ENCODE data around the gene FERMT3.

Gene FERMT3

DNA sequence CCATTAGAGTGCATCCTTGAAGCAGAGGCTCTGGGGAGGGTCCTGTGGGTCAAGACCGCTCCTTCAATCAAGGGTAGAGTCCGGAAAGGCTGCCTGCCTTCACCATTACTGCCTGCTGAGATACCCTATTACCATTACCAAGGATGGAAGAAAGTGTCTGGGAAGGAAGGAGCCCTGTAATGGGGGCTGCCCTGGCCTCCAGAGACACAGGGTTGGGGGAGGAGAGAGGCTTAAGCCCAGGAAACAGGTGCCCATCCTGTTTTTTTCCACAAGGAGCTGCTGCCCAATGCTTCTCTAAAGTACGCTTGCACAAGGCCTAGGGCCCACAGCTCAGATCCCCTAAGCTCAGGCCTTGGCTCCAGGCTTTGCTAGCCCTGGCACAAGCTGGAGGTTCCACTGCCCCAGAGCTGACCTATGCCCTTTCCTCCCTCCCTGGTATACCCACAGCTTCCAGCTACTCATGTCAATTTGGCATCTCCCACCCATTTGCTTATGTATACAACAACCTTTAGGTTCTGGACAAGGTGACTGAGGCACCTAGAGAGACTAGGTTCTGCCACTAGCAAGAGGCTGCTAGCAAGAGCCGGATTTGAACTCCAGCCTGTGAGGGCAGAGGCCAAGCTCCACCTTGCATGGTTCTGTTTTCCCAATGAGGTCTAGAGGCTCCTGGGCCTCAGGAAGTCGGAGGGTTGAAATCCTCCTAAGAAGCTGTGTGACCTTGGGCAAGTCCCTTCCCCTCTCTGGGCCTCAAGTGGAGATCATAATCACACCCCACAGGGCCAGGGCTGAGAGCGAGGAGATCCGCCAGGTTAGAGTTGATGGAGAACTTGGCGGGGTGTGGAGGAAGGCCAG is 43.3 kb downstream of the FERMT3 start:
- DNase-seq (ENCODE audit: low spot score) = no peak

DNA sequence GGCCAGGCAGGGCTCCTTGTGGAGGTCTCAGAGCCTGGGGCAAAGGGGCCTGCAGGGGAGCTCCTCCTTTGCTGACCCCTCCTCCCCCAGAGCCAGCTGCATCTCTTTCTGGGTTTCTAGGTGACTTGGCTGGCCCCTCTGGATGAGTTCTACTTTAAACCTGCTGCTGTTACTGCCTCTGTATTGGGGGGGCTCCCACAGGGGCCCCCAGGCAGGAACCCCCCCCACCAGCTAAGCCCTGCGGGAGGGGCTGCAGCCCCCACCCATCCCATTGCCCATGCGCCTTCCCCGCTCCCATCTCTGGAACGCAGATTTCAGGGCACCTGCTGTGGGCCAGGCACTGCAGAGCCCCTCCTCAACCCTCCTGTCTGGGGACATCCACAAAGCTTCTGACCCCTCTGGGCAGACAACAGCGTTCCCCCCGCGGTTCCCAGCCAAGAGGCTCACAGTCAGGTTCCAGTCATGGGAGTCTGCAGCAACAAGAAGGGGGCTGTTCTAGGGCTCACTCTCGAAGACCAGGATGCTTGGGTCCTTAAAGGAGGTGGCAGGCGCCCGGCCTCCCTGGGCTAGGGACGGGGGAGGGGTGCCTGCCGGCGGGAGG is 44.0 kb downstream of the FERMT3 start:
- DNase-seq (ENCODE audit: low spot score) = no peak

DNA sequence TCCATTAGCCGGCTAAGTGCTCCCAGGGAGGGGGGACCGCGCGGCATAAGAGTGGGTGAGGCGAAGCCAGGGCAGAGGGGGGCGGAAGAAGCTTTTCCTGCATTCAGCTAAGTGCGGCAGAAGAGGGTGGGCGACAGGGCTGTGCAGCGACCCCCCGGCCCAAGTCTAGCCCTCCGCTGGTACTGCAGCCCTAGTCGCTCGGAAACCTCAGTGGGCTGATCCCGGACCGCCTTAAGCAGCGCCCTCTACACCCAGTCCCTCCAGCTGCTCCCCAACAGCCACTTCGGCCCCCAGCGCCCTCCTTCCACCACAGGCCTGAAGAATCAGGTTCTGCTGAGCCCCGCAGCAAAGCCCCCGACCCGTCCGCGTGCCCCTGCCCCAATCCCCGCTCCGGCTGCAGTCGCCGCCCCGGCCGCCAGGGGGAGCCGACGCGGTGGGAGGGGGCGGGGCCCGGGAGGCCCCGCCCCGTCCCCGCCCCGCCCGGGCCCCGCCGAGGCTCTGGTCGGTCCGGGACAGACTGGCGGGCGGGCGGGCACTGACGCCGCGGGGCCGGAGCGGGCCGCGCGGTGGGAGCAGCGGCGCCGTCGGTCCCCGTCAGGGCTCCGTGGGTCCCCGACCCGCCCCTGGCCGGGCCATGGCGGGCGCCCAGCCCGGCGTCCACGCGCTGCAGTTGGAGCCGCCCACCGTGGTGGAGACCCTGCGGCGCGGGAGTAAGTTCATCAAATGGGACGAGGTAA is 44.7 kb downstream of the FERMT3 start, which contains the start of gene PLCB3:
Gene PLCB3 (plus strand): TSS at position 515 of the 737 bp plus-strand sequence. CDS start 120 bp downstream, at position 635.
- no peak for DNase-seq (ENCODE audit: low spot score)

DNA sequence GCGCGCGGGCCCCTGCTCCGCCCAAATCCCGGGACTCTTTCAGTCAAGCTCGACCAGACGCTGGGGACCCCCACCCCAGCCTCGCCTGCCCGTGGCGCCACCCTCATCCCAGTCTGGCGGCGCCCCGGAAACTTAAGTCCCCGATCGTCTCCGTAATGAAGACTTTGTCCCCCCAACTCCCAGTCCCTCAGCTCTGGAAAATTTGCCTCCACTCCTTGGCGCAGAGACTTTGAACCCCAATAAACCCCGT is 45.2 kb downstream of the FERMT3 start:
- no peak for DNase-seq (ENCODE audit: low spot score)

- DNase-seq (ENCODE audit: low spot score) = no peak
These were observed 45.7 kb downstream of the FERMT3 start for GRCh38 chr11:64252003-64252872.

DNA sequence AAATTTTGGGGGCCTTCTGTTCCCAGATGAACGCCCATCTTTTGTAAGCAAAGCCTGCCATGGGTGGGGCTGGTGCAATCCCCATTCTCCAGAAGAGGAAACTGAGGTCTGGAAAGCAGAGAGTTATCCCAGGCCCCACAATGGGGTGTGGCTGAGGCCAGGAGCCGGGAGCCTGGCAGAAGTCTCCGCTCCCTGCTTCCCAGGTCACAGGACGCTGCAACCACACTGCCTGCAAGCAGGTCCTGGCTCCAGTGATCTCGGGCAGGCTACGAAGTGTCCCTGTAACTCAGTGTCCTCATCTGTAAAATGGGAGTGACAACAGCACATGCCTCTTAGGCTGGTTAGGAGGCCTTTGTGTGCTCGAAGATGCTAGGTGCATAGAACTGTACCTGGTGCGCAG is 46.5 kb downstream of the FERMT3 start:
- DNase-seq (ENCODE audit: low spot score) = no peak

DNA sequence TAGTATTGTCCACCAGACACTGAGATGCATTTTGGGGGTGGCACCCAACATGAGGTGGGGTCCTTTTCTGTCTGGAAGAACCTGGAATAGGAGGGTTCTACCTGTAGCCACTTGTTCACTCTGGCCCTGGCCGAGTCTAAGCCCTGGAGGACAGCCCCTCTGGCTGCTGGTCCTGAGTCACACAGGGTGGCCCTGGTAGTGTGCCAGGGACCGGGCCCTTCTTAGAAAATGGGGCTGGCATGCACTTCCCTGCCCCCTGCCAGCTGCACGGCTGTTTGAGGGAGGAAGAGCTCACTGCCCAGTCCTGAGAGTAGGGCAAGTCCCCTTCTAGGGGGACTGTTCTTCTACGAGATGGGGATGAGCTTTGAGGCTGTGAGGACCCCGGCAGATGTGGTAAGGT is 47.0 kb downstream of the FERMT3 start:
- peak; percentile 71 for DNase-seq (ENCODE audit: low spot score)

DNA sequence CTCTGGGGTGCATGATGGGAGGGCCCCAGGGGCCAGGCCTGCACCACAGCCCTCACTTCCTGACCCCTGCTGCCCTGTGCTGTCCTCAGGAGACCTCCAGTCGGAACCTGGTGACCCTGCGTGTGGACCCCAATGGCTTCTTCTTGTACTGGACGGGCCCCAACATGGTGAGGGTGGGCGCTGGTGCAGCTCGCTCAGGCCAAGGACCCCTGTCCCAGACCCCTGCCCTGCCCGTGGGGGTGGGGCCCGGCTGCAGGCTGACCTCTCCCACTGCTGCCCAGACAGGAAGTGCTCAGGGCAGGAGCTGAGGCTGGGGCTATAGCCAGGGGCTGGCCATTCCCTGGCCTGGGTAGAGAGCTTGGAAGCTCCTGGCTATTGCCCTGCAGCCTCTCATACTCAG is 47.8 kb downstream of the FERMT3 start:
- no peak for DNase-seq (ENCODE audit: low spot score)

DNA sequence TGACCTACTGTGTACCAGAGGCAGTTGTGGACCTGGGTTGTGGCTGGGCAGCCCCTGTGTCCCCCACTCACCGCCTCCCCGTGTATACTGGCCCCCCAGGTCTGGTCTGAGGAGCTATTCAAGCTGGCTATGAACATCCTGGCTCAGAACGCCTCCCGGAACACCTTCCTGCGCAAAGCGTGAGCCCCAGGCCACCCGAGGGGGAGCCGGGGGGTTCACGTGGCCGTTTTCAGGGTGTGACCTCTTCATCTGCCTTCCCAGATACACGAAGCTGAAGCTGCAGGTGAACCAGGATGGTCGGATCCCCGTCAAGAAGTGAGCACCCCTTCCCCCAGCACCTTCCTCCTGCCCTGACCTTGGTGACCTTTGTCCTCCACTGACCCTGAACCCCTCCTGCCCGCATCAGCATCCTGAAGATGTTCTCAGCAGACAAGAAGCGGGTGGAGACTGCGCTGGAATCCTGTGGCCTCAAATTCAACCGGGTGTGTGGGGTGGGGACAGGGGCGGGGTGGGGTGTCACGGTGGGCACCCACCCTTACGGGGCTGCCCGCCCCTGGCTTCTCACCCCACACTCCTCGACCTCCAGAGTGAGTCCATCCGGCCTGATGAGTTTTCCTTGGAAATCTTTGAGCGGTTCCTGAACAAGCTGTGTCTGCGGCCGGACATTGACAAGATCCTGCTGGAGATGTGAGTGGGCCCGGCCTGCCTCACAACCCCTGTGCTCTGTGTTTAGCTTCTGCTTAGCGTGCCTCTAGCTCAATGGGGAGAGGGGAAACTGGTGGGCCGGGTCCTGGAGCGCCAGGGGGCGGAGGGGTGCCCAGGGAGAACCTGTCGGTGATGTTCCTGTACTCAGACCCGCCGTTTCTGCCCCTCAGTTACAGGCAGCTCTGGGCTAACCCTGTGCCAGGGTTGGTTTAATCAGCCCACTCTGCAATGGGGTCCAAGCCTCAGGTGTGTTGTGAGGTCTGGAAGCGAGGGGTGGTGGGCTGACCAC is 48.9 kb downstream of the FERMT3 start:
- DNase-seq (ENCODE audit: low spot score) = no peak

GRCh38 chr11:64256300-64256699 is 49.8 kb downstream of the FERMT3 start:
- DNase-seq (ENCODE audit: low spot score) = no peak

DNA sequence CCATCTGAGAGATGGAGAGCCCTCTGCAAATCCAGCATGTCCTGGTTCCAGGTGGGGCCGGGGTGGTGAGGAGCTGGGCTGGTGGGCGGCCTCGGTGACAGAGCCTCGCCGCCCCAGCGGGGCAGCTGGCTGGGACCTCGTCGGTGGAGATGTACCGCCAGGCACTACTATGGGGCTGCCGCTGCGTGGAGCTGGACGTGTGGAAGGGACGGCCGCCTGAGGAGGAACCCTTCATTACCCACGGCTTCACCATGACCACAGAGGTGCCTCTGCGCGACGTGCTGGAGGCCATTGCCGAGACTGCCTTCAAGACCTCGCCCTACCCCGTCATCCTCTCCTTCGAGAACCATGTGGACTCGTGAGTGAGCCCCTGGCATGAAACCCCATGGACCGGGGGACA is 51.8 kb downstream of the FERMT3 start:
- no peak for DNase-seq (ENCODE audit: low spot score)

DNA sequence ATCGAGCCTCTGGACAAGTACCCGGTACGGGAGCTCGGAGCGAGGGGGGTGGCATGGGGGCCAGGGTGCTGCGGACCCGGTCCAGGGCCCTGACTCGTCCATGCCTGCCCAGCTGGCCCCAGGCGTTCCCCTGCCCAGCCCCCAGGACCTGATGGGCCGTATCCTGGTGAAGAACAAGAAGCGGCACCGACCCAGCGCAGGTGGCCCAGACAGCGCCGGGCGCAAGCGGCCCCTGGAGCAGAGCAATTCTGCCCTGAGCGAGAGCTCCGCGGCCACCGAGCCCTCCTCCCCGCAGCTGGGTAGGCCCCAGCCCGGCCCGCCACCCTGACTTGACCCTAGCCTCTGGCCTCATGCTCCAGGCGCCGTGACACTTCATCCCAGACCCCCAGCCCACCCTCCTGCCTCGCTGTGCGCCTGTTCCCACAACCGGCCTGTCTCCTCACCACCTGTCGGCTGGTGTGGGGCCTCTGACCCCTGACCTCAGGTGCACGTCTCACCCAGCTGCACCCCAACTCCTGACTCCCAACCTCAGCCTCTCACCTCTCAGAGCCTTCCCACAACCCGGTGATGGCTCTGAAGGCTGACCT is 52.5 kb downstream of the FERMT3 start:
- DNase-seq (ENCODE audit: low spot score) = no peak

DNA sequence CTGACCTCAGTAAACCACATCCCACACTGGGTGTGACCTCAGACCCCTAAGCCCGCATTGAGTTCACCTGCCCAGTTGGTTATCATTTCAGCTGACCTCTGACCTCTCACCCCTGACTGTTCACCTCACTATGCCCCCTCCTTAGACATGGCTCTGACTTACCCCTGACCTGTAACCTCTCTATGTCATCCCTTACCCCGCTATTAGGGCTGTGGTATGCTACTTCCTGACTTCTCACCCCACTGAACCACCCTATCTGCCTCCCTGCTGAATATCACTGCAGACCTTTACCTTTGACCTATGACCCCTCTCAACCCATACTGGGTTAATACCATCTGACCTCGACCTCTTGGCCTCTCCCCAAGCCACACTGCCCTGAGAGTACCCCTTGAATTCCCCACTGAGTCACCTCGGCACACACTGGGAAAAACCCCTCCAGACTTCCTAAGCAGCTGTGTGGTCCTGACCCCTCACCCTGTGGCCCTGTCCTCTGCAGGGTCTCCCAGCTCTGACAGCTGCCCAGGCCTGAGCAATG is 53.1 kb downstream of the FERMT3 start:
- no peak for DNase-seq (ENCODE audit: low spot score)

DNA sequence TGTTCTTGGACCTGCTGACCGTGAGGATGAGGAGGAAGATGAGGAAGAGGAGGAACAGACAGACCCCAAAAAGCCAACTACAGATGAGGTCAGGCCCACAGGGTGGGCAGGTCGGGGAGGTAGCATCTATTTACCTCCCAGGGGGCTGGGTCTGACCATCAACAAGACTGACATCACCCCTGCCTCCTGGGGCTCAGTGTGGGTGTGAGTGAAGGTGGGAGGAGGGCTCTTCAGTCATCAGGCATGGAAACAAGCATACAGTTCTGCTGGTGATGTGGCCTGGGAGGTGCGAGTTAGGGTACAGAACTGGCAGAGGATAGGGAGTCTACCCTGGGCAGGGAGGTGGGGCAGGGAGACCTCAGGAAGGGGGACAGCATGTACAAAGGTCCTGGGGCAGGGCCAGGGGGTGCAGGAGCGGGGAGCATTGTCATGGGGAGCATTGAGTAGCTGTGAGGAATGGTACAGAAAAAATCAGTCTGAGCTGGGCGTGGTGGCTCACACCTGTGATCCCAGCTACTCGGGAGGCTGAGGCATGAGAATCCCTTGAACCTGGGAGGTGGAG is 53.7 kb downstream of the FERMT3 start:
- no peak for DNase-seq (ENCODE audit: low spot score)

- no peak for DNase-seq (ENCODE audit: low spot score)
These were observed 55.1 kb downstream of the FERMT3 start for GRCh38 chr11:64261556-64262080.

DNA sequence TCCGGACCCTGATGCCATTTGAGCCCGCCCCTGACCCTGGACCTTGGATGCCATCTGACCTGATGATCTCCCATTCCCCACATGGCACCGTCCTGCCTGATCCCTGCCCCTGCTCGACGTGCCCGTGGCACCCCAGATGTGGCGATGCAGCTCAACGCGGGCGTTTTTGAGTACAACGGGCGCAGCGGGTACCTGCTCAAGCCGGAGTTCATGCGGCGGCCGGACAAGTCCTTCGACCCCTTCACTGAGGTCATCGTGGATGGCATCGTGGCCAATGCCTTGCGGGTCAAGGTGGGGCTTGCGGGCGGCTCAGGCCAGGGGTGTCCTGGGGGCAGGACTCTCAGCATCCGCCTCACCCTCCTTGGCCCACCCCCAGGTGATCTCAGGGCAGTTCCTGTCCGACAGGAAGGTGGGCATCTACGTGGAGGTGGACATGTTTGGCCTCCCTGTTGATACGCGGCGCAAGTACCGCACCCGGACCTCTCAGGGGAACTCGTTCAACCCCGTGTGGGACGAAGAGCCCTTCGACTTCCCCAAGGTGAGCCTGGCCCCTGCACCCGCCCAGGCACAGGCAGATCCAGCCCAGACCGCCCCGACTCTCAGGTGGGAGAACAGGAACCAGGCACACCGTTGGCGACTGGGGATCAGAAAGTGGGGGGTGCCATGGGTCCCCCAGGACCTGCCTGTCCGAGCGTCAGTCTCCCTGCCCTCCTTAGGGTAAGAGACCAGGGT is 55.9 kb downstream of the FERMT3 start:
- no peak for DNase-seq (ENCODE audit: low spot score)

GRCh38 chr11:64263021-64263946 is 56.8 kb downstream of the FERMT3 start:
- no peak for DNase-seq (ENCODE audit: low spot score)

GRCh38 chr11:64263947-64264317 is 57.4 kb downstream of the FERMT3 start:
- no peak for DNase-seq (ENCODE audit: low spot score)

All from cerebellar cortex (tissue), 1 donor.